HL-60 (cell line): ENCODE data around the gene CTDP1.
A peak's percentile ranks its signal among the peaks of the same experiment; 100 is the strongest.
"Not testable (repeated sequence)": the region's sequence is repeated elsewhere in the genome, so short reads cannot be mapped to it uniquely, and the experiment has no call there.

ENCODE experiments used
- DNase-seq, 2 experiments: peaks; one replicate each; pipeline ENCODE4 v3.0.0-alpha.2; 2010 to 2020; ENCODE audit warnings: low read depth in 1 of 2, low spot score in 1 of 2
- H3K27ac ChIP-seq: fragments of 250-450 bp; sonication (Bioruptor Pico); replicated peaks from 2 replicates; pipeline ENCODE4 v1.5.1; 2020; ENCODE audit warnings: mild to moderate bottlenecking, moderate library complexity
- H3K27me3 ChIP-seq: fragments of 250-450 bp; sonication (Bioruptor Pico); 2 replicates; pipeline ENCODE4 v1.5.1; 2021; ENCODE audit warnings: mild to moderate bottlenecking, moderate library complexity; ENCODE audit not compliant: insufficient read depth, poor library complexity, severe bottlenecking
- H3K4me3 ChIP-seq: replicated peaks from 2 replicates; pipeline ENCODE4 v1.5.1; 2011; ENCODE audit warnings: mild to moderate bottlenecking, control low read depth, low read length; ENCODE audit not compliant: insufficient read depth
- CTCF ChIP-seq: IDR thresholded peaks from one replicate; pipeline ENCODE4 v1.5.1; 2011; ENCODE audit warnings: low read length, control low read depth, inconsistent platforms; ENCODE audit not compliant: insufficient read depth
- GABPA ChIP-seq: IDR thresholded peaks from 2 replicates; pipeline ENCODE4 v1.6.1; 2012; ENCODE audit warnings: low read depth
- POLR2AphosphoS5 ChIP-seq: IDR thresholded peaks from 2 replicates; pipeline ENCODE4 v1.6.1; 2012; ENCODE audit warnings: low read depth
- REST ChIP-seq: IDR thresholded peaks from 2 replicates; pipeline ENCODE4 v1.6.1; 2012; ENCODE audit warnings: low read depth; ENCODE audit not compliant: insufficient replicate concordance
- SPI1 ChIP-seq: IDR thresholded peaks from 2 replicates; pipeline ENCODE4 v1.6.1; 2012; ENCODE audit warnings: low read depth, mild to moderate bottlenecking, borderline replicate concordance

CTDP1 gene

GRCh38 chr18:79693561-79694205, 14.1 kb downstream of the CTDP1 start:
- no peaks in the 10 kb centered on the region for H3K27me3 ChIP-seq
- no peak for DNase-seq
- no peak for TF ChIP-seq GABPA
- no peak for TF ChIP-seq CTCF
- no peak for TF ChIP-seq SPI1
- TF ChIP-seq POLR2AphosphoS5 = peak; percentile 20; the same call in 1 of the 2 replicates
- no peak for TF ChIP-seq REST
- H3K27ac ChIP-seq = no peak overlapping the region
- no peak overlapping the region for H3K4me3 ChIP-seq

- DNase-seq, H3K27me3 ChIP-seq, H3K4me3 ChIP-seq, H3K27ac ChIP-seq: not testable (repeated sequence)
Observed at GRCh38 chr18:79694206-79694894, 14.7 kb downstream of the CTDP1 start.

GRCh38 chr18:79694895-79695213, 15.3 kb downstream of the CTDP1 start:
- H3K27me3 ChIP-seq = no peaks in the 10 kb centered on the region

More at GRCh38 chr18:79694895-79695213, 15.3 kb downstream of the CTDP1 start:
- TF ChIP-seq GABPA (no peak), CTCF (no peak), SPI1 (no peak), POLR2AphosphoS5 (no peak), REST (no peak)
- no peak for DNase-seq
- H3K4me3 ChIP-seq = no peak overlapping the region
- no peak overlapping the region for H3K27ac ChIP-seq
